SK-N-DZ (cell line): Measurements from ENCODE around the gene MAPKBP1.

Source experiments
- DNase-seq: peaks from one replicate; pipeline ENCODE4 v3.0.0-alpha.2; 2015; ENCODE audit warnings: low spot score
- small RNA-seq, 2 experiments: library from RNA; depleted of rRNA; stranded (forward); fragments of <200 nt; gene quantifications; one replicate each; pipeline ENCODE3, GENCODE V24; 2014

Gene MAPKBP1

DNA sequence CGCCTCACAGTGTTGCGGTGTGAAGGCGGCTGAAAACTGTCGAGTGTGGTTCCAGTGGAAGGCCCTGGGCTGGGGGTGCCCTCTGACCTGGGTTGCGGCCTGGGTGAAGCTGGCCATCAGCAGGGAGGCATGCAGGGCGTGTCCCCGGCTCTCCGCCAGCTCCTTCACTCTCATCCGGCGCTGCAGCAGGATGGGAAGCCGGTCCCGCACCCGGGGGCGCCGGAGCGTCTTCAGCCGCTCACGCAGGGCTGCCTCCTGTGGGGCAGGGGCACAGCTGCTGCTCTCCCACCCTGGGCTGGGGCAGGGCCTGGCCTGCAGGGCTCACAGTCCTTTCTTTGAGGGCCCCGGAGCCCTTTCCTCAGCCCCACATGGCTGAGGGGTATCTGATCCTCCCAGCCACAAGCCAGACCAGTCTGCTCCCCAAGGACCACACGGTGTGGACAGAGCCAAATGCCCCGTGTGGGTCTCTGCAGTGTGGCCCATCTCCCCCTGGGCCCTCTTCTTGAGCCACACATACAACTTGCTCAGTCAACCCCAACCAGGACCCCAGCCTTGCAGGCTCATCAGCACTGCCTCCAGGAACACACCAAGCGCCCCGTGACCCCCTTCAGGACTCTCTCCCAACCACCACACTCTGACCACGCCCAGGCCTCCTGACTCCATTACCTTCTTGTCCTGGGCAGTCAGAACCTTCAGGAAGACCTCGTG is 92.7 kb downstream of the MAPKBP1 start:
- DNase-seq, result no peak

DNA sequence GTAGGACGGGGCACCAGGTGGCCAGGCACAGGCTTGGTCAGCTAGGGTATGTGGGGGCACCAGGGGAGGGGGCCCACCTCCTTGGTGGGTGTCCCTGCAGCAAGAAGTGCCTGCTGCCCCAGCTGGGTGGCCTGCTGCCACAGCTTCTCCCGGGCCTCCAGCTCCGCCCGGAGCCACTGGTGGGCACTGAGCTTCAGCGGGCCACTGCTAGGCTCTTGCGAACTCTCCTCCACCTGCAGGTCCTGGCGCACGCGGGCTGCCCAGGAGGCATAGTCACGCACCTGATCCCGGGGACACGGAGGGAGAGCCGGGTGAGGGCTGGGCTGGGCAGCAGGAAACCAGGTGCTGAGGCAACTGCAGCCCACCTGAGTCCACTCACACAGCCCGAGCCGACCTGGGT is 94.0 kb downstream of the MAPKBP1 start:
- no peak for DNase-seq

DNA sequence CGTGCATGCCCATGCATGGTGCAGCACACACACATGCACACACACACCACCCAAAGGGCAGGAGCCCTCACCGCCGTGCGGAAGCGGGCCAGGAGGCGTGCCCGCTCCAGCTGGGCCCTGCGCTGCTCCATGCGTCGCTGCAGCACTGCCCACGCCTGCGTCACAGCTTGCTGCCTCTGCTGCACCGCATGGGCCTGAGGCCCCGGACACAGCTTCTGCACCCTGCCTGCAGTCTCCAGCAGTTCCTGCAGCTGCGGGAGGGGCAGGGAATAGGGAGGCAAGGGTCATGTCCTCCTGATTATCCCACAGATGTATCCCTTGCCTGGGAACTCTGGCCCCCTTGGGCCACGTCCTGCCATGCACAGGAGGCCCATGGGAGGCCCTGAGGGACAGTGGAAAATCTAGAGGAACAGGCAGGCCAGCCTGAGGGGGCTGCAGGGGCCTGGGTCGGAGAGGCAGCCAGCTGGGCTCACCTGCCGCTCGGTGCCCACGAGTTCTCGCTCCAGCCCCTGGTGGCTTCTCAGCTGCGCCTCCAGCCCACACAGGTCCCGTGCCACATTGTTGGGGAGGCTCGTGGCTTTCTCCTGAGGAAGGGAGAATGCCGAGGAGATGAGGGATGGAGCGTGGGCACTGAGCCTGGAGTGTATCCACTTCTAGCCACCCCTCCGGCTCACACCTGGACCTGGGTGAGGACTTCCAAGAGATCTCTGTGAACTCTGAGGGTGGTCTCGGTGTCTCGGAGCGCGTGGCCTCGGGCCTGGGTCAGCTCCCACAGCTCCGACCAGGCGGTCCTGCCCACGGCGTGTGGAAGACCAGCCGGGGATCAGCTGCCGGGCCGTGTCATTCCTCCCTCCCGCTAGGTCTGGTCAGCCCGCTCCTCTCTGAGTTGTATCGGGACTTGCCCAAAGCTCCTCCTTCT is 95.7 kb downstream of the MAPKBP1 start:
- DNase-seq, result no peak

DNA sequence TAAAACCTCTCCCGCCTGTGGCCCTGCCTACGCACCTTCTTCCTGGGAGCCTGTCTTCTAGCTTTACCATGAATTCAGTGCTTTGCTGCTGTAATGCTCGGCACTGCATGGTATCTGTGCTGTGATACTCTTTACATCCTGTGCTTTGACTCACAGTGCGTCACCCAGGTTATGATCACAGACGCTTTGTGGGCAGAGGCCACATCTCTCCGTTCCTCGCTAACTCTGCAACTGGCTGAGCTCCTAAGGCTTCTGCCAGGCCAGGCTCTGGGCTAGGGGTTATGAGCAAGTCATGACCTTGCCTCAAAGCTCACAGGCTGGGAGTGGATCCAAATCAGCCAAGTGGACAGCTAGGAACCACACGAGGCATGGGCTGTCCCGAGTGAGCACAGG is 96.4 kb downstream of the MAPKBP1 start:
- DNase-seq, result no peak

DNA sequence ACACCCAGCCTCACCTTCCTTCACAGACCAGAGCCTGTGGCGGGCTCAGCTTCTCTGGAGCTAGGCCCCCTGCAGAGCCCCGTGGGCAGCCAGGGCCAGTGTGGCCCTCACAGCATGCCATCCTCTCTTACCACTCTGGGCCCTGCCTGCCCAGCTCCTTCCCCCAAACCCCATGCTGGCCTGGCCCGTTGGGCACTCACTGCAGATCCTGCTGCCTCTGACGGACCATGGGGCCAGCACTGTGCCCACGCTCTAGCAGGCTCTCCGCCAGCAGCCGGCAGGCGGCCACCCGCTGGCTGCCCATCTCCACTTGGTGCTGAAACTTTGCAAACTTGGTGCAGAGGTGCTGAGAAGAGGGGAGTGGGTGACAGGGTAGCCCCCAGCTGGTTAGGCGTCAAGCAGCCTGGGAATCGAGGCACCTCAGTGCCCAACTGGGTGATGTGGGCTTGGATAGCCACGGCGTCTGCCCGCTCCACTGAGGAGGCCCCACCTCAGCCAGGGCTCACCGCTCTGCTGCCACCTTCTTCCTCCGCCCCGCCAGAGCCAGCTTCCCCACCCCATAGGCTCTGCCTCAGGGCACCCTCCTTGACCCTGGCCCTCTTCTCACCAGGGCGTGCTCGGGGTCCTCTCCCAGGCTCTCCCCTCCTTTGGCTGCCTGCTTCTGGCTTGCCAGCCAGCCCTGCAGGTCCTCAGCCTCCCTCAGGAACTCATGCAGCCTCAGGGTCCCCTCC is 97.1 kb downstream of the MAPKBP1 start:
- no peak for DNase-seq

DNA sequence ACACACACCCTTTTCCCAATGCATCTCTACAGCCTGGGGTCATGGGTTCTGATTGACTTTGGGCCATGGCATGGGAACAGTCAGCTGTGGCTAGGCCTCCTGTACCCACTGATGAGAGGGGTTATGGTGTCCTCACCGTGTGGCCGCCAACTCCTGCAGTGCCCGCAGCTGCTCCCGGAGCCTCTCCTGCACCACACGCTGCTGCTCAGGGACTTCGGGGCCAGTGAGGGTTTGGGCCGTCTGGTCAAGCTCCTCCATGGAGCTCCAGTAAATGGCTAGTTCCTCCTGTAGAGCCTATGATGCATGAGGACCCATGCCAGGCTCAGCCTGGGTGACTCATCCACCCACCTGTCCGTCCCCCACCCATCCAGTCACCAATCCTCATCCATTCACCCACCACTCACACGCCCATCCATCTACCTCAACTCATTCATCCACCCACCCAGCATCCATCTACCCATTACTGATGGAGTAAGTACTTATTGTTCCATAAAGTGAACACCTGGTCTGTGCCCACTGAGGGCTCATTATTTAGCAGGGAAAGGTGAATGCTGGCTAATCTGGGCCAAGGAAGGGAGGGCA is 98.0 kb downstream of the MAPKBP1 start:
- no peak for DNase-seq

DNA sequence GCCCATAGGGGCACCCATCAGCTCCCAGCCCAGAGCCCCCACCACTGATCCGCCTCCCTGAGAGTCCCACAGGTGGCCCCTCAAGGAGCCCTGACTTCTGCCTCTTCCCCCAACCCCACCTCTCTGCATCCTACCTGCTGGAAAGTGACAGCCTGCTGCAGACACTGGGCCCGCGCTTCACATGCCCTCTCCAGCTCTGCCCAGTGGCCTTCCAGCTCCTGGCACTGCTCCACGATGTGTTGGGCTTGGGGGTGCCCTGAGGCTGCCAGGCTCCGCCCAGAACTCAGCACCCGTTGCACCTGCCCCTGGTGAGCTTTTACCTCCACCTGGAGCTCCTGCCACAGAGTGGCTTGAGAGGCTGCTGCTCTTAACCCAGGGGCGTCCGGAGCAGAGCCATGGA is 99.4 kb downstream of the MAPKBP1 start:
- DNase-seq, result no peak

DNA sequence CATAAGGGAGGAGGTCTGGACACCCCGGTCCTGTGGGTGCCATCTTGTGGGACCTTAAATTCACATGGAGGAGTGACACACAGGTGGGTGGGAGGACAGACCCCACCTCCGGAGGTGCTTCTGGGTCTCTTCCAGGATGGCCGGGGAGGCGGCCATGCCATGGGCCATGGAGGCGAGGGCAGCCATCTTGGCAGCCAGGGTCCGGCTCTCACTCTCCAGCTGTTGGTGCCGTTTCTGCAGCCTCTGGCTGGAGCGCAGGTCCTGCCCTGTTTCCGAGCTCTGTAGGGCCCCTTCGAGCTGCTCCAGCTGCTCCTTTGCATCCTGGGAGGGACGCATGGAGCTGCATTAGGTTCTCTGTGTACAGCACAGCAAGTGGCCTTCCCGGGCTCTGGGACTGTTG is 100.5 kb downstream of the MAPKBP1 start:
- no peak for DNase-seq

DNA sequence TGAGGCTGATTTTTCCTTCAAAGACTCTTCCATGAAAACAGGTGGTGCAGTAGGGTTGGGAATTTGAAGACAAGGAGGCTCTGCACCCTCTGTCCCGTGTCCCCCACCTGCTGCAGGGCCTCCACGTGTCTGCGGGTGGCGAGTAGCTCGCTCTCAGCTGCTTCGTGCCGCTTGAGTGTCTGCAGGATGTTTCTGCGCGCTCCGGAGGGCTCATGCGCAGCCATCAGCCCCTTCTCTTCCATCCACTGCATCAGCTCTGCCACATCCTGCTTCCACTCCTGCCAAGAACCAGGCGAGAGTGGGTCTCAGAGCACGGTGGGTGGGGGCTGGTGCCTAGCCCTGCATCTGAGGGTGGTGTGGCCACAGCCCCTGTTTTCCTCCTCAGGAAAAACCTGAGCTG is 101.7 kb downstream of the MAPKBP1 start:
- no peak for DNase-seq

DNA sequence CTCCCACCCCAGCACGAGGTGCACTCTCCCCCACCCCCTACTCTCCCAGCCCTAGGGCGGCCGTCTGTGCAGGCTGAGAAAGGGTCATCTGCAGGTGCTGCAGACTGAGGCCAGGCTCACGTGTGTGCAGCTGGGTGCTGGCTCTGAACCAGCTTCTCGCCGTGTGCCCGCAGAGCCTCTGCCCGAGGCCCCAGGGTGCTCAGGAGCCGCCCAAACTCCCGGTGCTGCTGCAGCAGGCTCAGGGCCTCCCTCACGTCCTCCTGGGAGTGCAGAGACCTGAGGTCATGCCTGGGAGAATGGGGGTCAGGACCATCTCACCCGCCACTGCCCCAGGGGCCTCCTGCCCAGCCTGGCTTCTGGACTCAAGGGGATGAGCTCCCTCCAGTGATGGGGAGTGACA is 102.4 kb downstream of the MAPKBP1 start:
- DNase-seq, result no peak

Small RNAs within 50 kb of the gene (small RNA-seq; reads per million reads assigned to genes)
- gene JMJD7-PLA2G4B (0 to 0.09 reads per million in 2 experiments), gene MIR4310 (0 reads per million in 2 experiments), gene RNA5SP393 (0 reads per million in 2 experiments)
